Activated naive CD8-positive, alpha-beta T cell (primary cell): ENCODE measurements around the gene DPP6.

Experiments
- H3K27ac Mint-ChIP-seq: one replicate; pipeline ENCODE4 v1.8.0; 2021; ENCODE audit warnings: mixed read lengths
- H3K27me3 Mint-ChIP-seq: one replicate; pipeline ENCODE4 v1.8.0; 2021; ENCODE audit warnings: mixed read lengths
- H3K36me3 Mint-ChIP-seq: one replicate; pipeline ENCODE4 v1.8.0; 2021; ENCODE audit warnings: mixed read lengths
- H3K4me1 Mint-ChIP-seq: one replicate; pipeline ENCODE4 v1.8.0; 2021; ENCODE audit warnings: low read depth, mixed read lengths
- H3K4me3 Mint-ChIP-seq: one replicate; pipeline ENCODE4 v1.8.0; 2021; ENCODE audit warnings: mild to moderate bottlenecking, mixed read lengths
- H3K9me3 Mint-ChIP-seq: one replicate; pipeline ENCODE4 v1.8.0; 2021; ENCODE audit warnings: low read depth, mixed read lengths

Gene DPP6

GRCh38 chr7:154167051-154167450 lies 114.9 kb downstream of the DPP6 start:
- no peaks in the 10 kb centered on the region for H3K27me3 Mint-ChIP-seq
- no peak overlapping the region for H3K4me3 Mint-ChIP-seq
- H3K27ac Mint-ChIP-seq = no peak overlapping the region
- H3K36me3 Mint-ChIP-seq = no peaks in the 10 kb centered on the region
- no peaks in the 10 kb centered on the region for H3K9me3 Mint-ChIP-seq
- no peaks in the 10 kb centered on the region for H3K4me1 Mint-ChIP-seq

DNA sequence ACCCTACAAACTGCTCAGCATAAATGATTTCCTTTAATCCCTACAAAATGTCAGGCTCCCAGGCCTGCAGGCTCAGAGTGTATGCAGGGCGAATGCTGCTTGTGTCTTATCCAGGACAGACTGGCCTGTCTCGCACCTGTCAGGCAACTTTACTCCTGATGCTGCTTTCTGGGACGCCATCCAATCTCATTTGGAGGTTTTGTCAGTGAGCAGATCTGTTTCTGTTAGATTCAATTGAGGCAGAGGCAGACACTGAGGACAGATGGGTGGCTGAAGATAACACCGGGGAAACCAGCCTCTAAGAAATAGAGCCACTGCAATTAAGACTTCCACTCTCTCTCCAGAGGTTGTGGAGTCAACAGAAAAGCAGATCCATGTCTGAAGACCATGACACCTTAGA lies 115.6 kb downstream of the DPP6 start:
- Mint-ChIP-seq H3K9me3 (no peaks in the 10 kb centered on the region), H3K4me1 (no peaks in the 10 kb centered on the region), H3K27me3 (no peaks in the 10 kb centered on the region), H3K36me3 (no peaks in the 10 kb centered on the region), H3K4me3 (no peak overlapping the region), H3K27ac (no peak overlapping the region)

GRCh38 chr7:154171422-154171821 lies 119.2 kb downstream of the DPP6 start:
- Mint-ChIP-seq H3K9me3 (no peaks in the 10 kb centered on the region), H3K27ac (no peak overlapping the region), H3K4me3 (no peak overlapping the region), H3K4me1 (no peaks in the 10 kb centered on the region), H3K36me3 (no peaks in the 10 kb centered on the region), H3K27me3 (no peaks in the 10 kb centered on the region)

DNA sequence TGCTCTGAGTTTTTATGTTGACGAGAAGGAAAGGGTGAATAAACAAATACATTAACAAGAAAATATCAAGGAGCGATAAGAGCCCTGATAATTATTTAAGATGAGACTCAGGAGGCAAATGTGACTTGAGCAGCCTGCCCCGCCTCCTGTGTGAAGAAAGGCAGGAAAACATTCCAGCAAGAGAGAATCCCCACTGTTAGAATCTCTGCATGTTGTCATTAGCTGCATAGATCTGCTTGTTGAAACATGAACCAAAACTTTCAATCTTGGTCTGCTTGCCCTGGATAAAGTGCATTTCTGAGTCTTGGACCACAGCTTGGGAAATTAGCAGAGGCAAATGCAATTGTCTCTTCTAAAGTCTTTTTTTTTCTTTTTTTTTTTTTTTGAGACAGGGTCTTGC lies 120.0 kb downstream of the DPP6 start:
- Mint-ChIP-seq H3K4me1 (no peaks in the 10 kb centered on the region), H3K36me3 (no peaks in the 10 kb centered on the region), H3K9me3 (no peaks in the 10 kb centered on the region), H3K4me3 (no peak overlapping the region), H3K27ac (no peak overlapping the region), H3K27me3 (no peaks in the 10 kb centered on the region)

DNA sequence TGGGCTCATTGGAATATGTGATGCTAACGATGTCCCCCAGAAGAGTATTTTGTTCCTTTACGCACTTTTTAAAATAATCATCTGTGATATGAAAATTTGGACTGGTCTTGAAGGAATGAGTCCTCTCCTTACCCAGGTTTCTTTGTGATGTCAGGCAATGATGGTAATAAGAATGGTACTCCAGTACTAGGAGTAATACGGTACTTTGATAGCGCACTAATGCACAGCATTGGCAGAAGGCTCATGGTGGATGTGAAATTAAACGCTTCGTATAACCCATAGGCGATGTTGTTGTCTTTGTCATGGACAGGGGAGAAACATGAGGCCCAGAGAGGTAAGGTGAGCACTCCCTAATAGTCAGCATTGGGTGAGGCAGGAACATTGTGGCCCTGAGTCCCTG lies 125.4 kb downstream of the DPP6 start:
- Mint-ChIP-seq H3K27me3 (no peaks in the 10 kb centered on the region), H3K27ac (no peak overlapping the region), H3K36me3 (no peaks in the 10 kb centered on the region), H3K4me1 (no peaks in the 10 kb centered on the region), H3K4me3 (no peak overlapping the region), H3K9me3 (no peaks in the 10 kb centered on the region)

- H3K36me3 Mint-ChIP-seq = no peaks in the 10 kb centered on the region
- H3K4me3 Mint-ChIP-seq = no peak overlapping the region
- H3K27ac Mint-ChIP-seq = no peak overlapping the region
- H3K27me3 Mint-ChIP-seq = no peaks in the 10 kb centered on the region
- no peaks in the 10 kb centered on the region for H3K4me1 Mint-ChIP-seq
- peaks cover 4% of the 10 kb centered on the region for H3K9me3 Mint-ChIP-seq
These were observed 126.7 kb downstream of the DPP6 start for GRCh38 chr7:154178895-154179294.

GRCh38 chr7:154183482-154183881 lies 131.3 kb downstream of the DPP6 start:
- no peaks in the 10 kb centered on the region for H3K4me1 Mint-ChIP-seq
- no peaks in the 10 kb centered on the region for H3K36me3 Mint-ChIP-seq
- H3K9me3 Mint-ChIP-seq = peaks cover 4% of the 10 kb centered on the region
- H3K4me3 Mint-ChIP-seq = no peak overlapping the region
- no peaks in the 10 kb centered on the region for H3K27me3 Mint-ChIP-seq
- no peak overlapping the region for H3K27ac Mint-ChIP-seq

- H3K27ac Mint-ChIP-seq = no peak overlapping the region
- H3K4me3 Mint-ChIP-seq = no peak overlapping the region
- H3K27me3 Mint-ChIP-seq = no peaks in the 10 kb centered on the region
These were observed 131.7 kb downstream of the DPP6 start for GRCh38 chr7:154183946-154184345.

DNA sequence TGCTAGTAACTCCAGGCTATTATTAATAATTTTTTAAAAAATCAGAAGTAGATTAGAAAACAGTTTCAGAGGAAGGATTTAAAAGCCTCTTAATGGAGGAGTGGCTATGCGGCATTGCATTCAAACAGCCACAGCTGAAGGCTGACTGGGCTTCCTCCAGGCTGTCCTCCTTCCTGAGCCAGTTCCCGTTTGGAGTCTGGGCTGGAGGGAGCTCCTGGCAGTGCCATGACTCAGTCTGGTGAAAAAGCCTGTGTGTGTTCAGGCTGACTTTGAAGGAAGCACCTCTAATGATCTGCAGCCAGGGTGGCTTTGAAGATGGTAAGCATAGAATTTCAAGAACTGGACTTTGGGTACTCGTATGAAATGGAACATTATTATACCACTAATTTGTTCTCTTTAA lies 134.6 kb downstream of the DPP6 start:
- Mint-ChIP-seq H3K4me3 (no peak overlapping the region), H3K36me3 (no peaks in the 10 kb centered on the region), H3K27ac (no peak overlapping the region), H3K27me3 (no peaks in the 10 kb centered on the region), H3K9me3 (peaks cover 4% of the 10 kb centered on the region), H3K4me1 (no peaks in the 10 kb centered on the region)

More at GRCh38 chr7:154183946-154184345, 131.7 kb downstream of the DPP6 start:
- H3K36me3 Mint-ChIP-seq = no peaks in the 10 kb centered on the region
- H3K4me1 Mint-ChIP-seq = no peaks in the 10 kb centered on the region
- peaks cover 4% of the 10 kb centered on the region for H3K9me3 Mint-ChIP-seq

DNA sequence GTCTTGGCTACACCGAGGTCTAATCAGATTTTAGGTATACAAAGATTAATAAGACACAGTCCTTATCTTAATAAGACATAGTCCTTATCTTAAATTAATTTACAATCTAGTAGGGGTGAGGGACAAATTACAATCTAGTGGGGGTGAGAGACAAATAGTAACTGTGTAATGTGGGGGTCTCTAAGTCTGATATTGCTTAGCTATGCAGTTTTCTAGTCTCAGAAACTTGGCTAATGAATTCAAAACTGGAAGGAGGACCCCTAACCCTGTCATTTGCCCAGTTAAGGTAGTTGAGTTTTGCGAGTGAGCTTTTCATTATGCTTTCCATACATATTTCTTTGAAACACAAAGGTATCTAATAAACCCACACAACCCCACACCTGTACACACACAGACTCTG lies 136.1 kb downstream of the DPP6 start:
- H3K4me3 Mint-ChIP-seq = no peak overlapping the region

DNA sequence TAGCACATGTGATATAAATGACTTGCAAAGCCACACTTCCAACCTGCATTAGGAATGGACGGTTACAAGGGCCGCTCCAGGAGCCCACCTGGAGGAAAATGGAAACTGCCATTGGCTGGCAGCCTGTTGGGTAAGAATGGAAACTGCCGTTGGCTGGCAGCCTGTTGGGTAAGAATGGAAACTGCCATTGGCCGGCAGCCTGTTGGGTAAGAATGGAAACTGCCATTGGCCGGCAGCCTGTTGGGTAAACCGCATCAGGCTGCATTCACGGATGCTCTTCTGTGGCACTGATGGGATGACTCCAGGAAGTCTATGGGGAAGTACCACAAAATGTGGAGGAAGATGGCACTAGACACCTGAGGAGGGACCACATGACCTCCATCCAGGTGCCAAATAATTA lies 143.1 kb downstream of the DPP6 start:
- Mint-ChIP-seq H3K27ac (no peak overlapping the region), H3K4me1 (no peaks in the 10 kb centered on the region), H3K27me3 (no peaks in the 10 kb centered on the region), H3K36me3 (no peaks in the 10 kb centered on the region), H3K4me3 (no peak overlapping the region), H3K9me3 (no peaks in the 10 kb centered on the region)

More for the DNA sequence above, 136.1 kb downstream of the DPP6 start:
- H3K36me3 Mint-ChIP-seq = no peaks in the 10 kb centered on the region
- no peak overlapping the region for H3K27ac Mint-ChIP-seq
- H3K27me3 Mint-ChIP-seq = no peaks in the 10 kb centered on the region
- no peaks in the 10 kb centered on the region for H3K4me1 Mint-ChIP-seq
- H3K9me3 Mint-ChIP-seq = no peaks in the 10 kb centered on the region

DNA sequence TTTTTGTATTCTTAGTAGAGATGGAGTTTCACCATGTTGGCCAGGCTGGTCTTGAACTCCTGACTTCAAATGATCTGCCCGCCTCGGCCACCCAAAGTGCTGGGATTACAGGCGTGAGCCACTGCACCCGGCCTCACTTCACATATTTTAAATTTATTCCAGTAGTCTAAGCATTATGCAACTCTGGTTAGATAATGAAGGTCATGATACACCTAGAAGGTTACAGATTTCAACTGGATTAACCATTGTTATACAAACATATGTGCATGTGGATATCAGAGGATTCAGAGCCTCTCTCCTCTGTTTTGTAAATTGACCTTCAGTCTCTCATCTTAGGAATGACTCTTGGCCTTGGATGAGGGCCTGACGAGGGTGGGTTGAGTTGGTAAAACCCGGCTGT lies 146.3 kb downstream of the DPP6 start:
- Mint-ChIP-seq H3K9me3 (no peaks in the 10 kb centered on the region), H3K36me3 (no peaks in the 10 kb centered on the region), H3K4me1 (no peaks in the 10 kb centered on the region), H3K4me3 (no peak overlapping the region), H3K27ac (no peak overlapping the region), H3K27me3 (no peaks in the 10 kb centered on the region)

DNA sequence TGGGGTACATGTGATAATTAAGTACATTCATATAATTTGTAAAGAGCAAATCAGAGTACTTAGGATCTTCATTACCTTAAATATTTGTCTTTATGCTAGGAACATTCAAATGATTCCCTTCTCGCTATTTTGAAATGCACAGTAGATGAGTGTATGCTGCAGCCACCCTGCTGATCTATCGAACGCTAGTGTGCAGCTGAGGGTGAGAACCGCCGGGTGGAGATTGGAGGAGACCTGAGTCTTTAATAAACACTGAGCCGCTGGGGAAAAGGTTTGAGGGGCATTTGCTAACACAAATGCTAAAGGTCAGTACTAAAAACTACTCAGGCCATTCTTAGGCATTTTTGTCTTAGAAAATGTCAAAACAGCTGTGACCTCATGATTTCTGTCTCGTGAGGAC lies 148.0 kb downstream of the DPP6 start:
- no peak overlapping the region for H3K4me3 Mint-ChIP-seq
- H3K36me3 Mint-ChIP-seq = no peaks in the 10 kb centered on the region
- H3K27ac Mint-ChIP-seq = no peak overlapping the region
- H3K27me3 Mint-ChIP-seq = no peaks in the 10 kb centered on the region
- no peaks in the 10 kb centered on the region for H3K9me3 Mint-ChIP-seq
- no peaks in the 10 kb centered on the region for H3K4me1 Mint-ChIP-seq

DNA sequence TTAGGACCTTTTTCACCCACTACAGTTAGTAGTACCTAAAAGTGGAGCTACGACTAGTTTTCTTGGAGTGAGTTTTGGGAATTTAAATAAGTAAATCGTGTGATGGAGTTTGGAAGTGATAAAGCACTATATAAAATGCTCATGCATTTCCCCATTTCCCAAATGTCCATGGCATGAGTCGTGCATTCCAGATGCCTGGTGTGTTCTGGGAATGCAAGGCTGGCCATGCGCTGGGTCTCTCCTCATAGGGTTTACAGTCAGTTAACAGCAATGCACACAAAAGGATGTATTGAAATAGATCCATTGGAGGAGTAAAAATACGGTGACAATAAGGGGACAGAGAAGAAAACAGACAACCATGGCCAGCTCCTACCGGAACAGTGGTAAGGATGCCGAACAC lies 149.8 kb downstream of the DPP6 start:
- Mint-ChIP-seq H3K36me3 (no peaks in the 10 kb centered on the region), H3K27me3 (peaks cover 2% of the 10 kb centered on the region), H3K27ac (no peak overlapping the region), H3K4me1 (no peaks in the 10 kb centered on the region), H3K4me3 (no peak overlapping the region), H3K9me3 (no peaks in the 10 kb centered on the region)

DNA sequence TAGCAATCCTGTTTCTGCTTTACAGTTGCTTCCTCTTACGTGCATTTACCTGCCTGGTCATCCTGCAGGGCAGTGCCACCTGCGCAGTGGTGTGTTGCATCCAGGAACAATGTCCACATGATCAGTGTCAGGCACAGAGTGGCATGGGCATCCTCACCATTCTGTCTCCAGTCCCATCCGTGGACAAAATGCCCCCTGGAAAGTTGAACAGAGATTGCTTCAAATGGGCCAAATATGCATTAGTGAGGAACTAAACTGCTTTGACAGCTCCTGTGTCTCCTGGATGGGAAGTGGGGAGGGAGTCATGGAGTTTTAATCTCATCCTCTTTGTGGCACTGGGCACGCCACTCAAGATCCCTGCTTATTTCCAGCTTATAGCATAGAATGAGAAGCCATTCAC lies 151.8 kb downstream of the DPP6 start:
- Mint-ChIP-seq H3K27ac (no peak overlapping the region), H3K27me3 (peaks cover 2% of the 10 kb centered on the region), H3K36me3 (no peaks in the 10 kb centered on the region), H3K4me1 (no peaks in the 10 kb centered on the region), H3K9me3 (no peaks in the 10 kb centered on the region), H3K4me3 (no peak overlapping the region)

- Mint-ChIP-seq H3K4me3 (no peak overlapping the region), H3K9me3 (no peaks in the 10 kb centered on the region), H3K27ac (no peak overlapping the region), H3K27me3 (no peaks in the 10 kb centered on the region), H3K36me3 (no peaks in the 10 kb centered on the region), H3K4me1 (no peaks in the 10 kb centered on the region)
These were observed 160.7 kb downstream of the DPP6 start for GRCh38 chr7:154212861-154213260.
